Measurements from ENCODE around the gene ATP2C2. TPM values are rescaled to one million over a fixed set of nuclear protein-coding genes. Genes with fewer than 3 reads are reported as not detected.
A peak's percentile ranks its signal among the peaks of the same experiment; 100 is the strongest.

Gene ATP2C2
- total and polyA plus RNA-seq, 5 donors, result not detected

DNA sequence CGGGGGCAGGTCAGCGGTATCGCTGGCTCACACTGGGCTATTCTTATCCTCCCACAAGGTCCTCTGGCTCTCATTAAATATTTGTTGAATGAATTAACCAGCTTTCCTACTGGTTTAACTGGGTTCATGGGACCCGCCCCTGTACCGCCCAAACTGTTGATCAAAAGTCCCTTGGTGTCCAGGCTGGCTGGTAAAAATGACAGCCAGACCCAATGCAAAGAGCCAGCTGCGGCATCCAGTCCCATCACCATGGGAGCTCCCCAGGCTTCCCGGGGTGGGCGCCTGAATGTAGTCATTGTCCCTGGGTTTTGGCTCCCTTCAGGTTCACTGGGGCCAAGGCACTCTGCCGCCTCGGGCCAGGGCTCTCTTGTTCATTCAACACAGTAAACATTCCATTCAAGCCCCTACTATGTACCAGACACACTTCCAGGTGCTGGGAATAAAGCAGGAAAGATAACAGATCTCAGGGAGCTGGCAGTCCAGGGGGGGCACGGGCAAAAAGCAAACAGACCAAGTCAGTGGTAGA is 11.7 kb upstream of the ATP2C2 start:
- no peaks in the 10 kb centered on the region for H3K27me3 ChIP-seq (ENCODE audit: control insufficient read depth, insufficient read depth)
- intact Hi-C loops (cut with DNase I), result no loop called here
- no peak overlapping the region for H3K27ac ChIP-seq (ENCODE audit: low read length)
- WGBS, result 63% methylated on average over 11 of the region's 11 CpGs
- no peak for ATAC-seq
- H3K4me3 ChIP-seq (ENCODE audit: low read length), result no peak overlapping the region
- H3K4me1 ChIP-seq (ENCODE audit: control insufficient read depth, insufficient read depth, low read length), result no peaks in the 10 kb centered on the region
- no peak for DNase-seq
- H3K9me3 ChIP-seq (ENCODE audit: control insufficient read depth, low read length), result no peaks in the 10 kb centered on the region

DNA sequence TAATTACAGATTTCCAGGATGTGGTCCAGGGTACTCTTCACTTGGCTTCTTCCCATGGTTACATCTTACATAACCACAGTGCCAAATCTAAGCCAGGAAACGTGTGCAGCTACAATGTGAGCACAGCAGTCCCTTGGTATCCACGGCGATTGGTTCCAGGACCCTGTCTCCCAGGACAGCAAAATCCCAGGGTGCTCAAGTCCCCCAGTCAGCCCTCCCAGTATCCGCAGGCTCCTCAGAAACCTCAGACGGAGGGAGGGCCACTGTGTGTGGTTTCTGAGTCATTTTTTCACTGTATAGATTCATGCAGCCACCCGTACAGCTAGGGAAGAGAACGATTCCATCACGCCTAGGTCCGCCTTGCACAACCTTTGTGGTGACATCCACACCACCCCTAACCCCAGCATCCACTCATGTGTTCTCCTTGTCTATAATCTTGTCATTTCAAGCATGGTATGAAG is 11.1 kb upstream of the ATP2C2 start:
- DNase-seq (no peak), ATAC-seq (no peak)
- H3K27me3 ChIP-seq (ENCODE audit: control insufficient read depth, insufficient read depth), result no peaks in the 10 kb centered on the region
- no peaks in the 10 kb centered on the region for H3K9me3 ChIP-seq (ENCODE audit: control insufficient read depth, low read length)
- no peak overlapping the region for H3K4me3 ChIP-seq (ENCODE audit: low read length)
- no peaks in the 10 kb centered on the region for H3K4me1 ChIP-seq (ENCODE audit: control insufficient read depth, insufficient read depth, low read length)
- no peak overlapping the region for H3K27ac ChIP-seq (ENCODE audit: low read length)
- intact Hi-C loops (cut with DNase I), result no loop called here
- WGBS, result 53% methylated on average over 9 of the region's 9 CpGs

GRCh38 chr16:84358601-84359295 is 9.6 kb upstream of the ATP2C2 start:
- Histone ChIP-seq H3K4me3 (ENCODE audit: low read length) (no peak overlapping the region), H3K27ac (ENCODE audit: low read length) (no peak overlapping the region), H3K4me1 (ENCODE audit: control insufficient read depth, insufficient read depth, low read length) (no peaks in the 10 kb centered on the region), H3K27me3 (ENCODE audit: control insufficient read depth, insufficient read depth) (no peaks in the 10 kb centered on the region), H3K9me3 (ENCODE audit: control insufficient read depth, low read length) (no peaks in the 10 kb centered on the region)
- DNase-seq (no peak), ATAC-seq (peak in 1 of 2 donors; percentile 36)
- intact Hi-C loops (cut with DNase I), result no loop called here
- 81% methylated on average over 14 of the region's 14 CpGs for WGBS

- H3K27ac ChIP-seq (ENCODE audit: low read length), result no peak overlapping the region
- H3K4me3 ChIP-seq (ENCODE audit: low read length), result no peak overlapping the region
- DNase-seq, result no peak
- no peaks in the 10 kb centered on the region for H3K4me1 ChIP-seq (ENCODE audit: control insufficient read depth, insufficient read depth, low read length)
- intact Hi-C loops (cut with DNase I), result no loop called here
- no peaks in the 10 kb centered on the region for H3K27me3 ChIP-seq (ENCODE audit: control insufficient read depth, insufficient read depth)
- whole genome bisulfite sequencing, result 76% methylated on average over 8 of the region's 8 CpGs
- H3K9me3 ChIP-seq (ENCODE audit: control insufficient read depth, low read length), result no peaks in the 10 kb centered on the region
- ATAC-seq, result no peak
These were observed 9.0 kb upstream of the ATP2C2 start for GRCh38 chr16:84359326-84359725.

GRCh38 chr16:84360170-84360569 is 8.2 kb upstream of the ATP2C2 start:
- H3K27ac ChIP-seq (ENCODE audit: low read length), result no peak overlapping the region
- no peak overlapping the region for H3K4me3 ChIP-seq (ENCODE audit: low read length)
- H3K4me1 ChIP-seq (ENCODE audit: control insufficient read depth, insufficient read depth, low read length), result no peaks in the 10 kb centered on the region
- H3K9me3 ChIP-seq (ENCODE audit: control insufficient read depth, low read length), result no peaks in the 10 kb centered on the region
- H3K27me3 ChIP-seq (ENCODE audit: control insufficient read depth, insufficient read depth), result no peaks in the 10 kb centered on the region
- intact Hi-C loops (cut with DNase I), result no loop called here
- no peak for ATAC-seq
- DNase-seq, result no peak
- 78% methylated on average over 15 of the region's 15 CpGs for WGBS

DNA sequence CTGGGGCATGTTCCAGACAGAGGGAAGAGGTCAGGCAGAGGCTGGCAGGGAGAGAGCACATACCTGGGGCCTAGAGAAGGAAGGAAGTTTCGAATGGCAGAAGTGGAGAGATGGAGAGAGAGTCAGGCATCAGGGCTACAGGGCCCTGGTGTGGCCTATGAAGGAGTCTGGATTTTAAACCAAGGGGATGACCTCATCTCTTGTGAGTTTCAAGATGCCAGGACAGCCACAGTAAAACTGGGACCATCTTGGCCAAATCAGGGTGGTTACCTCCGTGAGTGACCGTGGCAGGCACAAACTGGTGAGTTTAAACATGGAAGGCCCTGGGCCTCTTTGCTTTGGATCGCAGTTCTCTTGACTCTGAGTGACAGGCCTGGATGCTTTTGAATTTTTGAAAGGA is 7.6 kb upstream of the ATP2C2 start:
- Histone ChIP-seq H3K4me1 (ENCODE audit: control insufficient read depth, insufficient read depth, low read length) (no peaks in the 10 kb centered on the region), H3K4me3 (ENCODE audit: low read length) (no peak overlapping the region), H3K9me3 (ENCODE audit: control insufficient read depth, low read length) (no peaks in the 10 kb centered on the region), H3K27me3 (ENCODE audit: control insufficient read depth, insufficient read depth) (no peaks in the 10 kb centered on the region), H3K27ac (ENCODE audit: low read length) (no peak overlapping the region)
- intact Hi-C loops (cut with DNase I), result no loop called here
- WGBS, result 80% methylated on average over 4 of the region's 4 CpGs
- no peak for ATAC-seq
- no peak for DNase-seq

DNA sequence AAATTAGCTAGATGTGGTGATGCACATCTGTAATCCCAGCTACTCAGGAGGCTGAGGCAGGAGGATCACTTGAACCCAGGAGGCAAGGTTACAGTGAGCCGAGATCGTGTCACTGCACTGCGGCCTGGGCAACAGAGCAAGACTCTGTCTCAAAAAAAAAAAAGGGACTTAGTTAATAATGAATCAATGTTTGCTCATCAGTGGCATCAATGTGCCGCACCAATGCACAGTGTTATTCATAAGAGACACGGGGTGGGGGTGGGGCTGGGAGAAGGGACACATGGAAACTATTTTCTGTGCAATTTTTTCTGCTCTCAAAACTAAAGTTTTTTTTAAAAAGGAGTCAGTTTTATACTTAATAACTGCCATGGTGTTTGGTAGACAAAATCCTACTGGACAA is 6.8 kb upstream of the ATP2C2 start:
- ATAC-seq, result no peak
- no peak for DNase-seq
- Histone ChIP-seq H3K4me3 (ENCODE audit: low read length) (no peak overlapping the region), H3K9me3 (ENCODE audit: control insufficient read depth, low read length) (no peaks in the 10 kb centered on the region), H3K4me1 (ENCODE audit: control insufficient read depth, insufficient read depth, low read length) (no peaks in the 10 kb centered on the region), H3K27ac (ENCODE audit: low read length) (no peak overlapping the region), H3K27me3 (ENCODE audit: control insufficient read depth, insufficient read depth) (no peaks in the 10 kb centered on the region)
- intact Hi-C loops (cut with DNase I), result no loop called here
- 90% methylated on average over 5 of the region's 5 CpGs for WGBS

DNA sequence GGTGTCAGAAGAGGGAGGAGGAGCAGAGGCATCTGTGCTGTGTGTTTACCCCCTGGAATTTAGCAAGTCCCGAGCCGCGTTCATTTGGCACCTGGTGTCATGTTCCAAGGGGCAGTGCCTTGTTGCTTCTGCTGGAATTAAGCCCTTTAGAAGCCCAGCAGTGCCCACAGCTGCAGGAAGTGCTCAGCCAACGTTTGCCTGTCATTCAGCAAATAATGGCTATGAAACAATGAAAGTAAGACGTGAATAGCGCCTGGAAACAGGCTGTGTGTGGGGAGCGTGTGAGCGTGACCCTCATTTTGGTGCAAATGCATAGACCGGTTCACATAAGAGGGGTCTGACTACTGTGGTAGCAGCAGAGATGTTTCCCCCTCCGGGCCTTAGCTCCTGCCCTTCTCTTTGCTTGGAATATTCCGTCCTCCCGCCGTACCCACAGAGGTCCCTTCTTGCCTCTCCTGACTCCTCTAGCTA is 5.8 kb upstream of the ATP2C2 start:
- Histone ChIP-seq H3K27ac (ENCODE audit: low read length) (no peak overlapping the region), H3K27me3 (ENCODE audit: control insufficient read depth, insufficient read depth) (no peaks in the 10 kb centered on the region), H3K4me3 (ENCODE audit: low read length) (no peak overlapping the region), H3K4me1 (ENCODE audit: control insufficient read depth, insufficient read depth, low read length) (no peaks in the 10 kb centered on the region), H3K9me3 (ENCODE audit: control insufficient read depth, low read length) (no peaks in the 10 kb centered on the region)
- intact Hi-C loops (cut with DNase I), result no loop called here
- DNase-seq (no peak), ATAC-seq (no peak)
- WGBS, result 61% methylated on average over 13 of the region's 13 CpGs

DNA sequence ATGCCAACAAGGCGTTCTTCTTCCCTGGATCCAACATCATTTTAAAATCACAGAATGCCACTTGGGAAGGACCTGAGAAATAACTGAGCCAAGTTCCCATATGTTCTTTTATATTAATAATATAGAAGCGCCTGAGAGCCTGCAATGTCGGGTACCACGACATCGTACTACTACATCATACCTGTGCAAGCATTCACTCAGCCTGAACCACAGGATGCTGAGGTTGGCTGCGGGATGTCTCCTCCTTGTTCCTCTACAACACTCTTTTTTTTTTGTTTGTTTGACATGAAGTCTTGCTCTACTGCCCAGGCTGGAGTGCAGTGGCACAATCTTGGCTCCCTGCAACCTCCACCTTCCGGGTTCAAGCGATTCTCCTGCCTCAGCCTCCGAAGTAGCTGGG is 2.1 kb upstream of the ATP2C2 start:
- no peaks in the 10 kb centered on the region for H3K9me3 ChIP-seq (ENCODE audit: control insufficient read depth, low read length)
- no peaks in the 10 kb centered on the region for H3K27me3 ChIP-seq (ENCODE audit: control insufficient read depth, insufficient read depth)
- ATAC-seq (no peak), DNase-seq (no peak)
- H3K27ac ChIP-seq (ENCODE audit: low read length), result no peak overlapping the region
- no peak overlapping the region for H3K4me3 ChIP-seq (ENCODE audit: low read length)
- no peaks in the 10 kb centered on the region for H3K4me1 ChIP-seq (ENCODE audit: control insufficient read depth, insufficient read depth, low read length)
- WGBS, result 85% methylated on average over 9 of the region's 9 CpGs
- intact Hi-C loops (cut with DNase I), result no loop called here

DNA sequence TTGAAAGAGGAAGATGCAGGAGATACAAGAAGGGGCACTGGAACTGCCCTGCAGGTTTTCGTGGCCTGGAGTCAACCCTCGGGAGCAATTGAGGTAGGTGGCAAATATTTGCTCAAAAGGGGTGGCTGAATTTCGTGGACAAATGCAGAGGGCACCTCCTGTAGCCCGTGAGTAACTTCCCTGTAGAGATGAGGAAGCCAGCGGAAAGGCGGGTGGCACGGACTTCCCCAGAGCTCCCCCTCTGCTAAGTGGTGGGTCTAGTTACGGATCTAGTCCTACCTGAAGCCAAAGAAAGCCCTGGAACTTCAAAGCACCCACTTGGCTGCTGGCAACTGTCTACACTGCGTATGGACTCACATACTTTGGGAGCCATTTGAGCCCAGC is 1.0 kb upstream of the ATP2C2 start:
- Histone ChIP-seq H3K27me3 (ENCODE audit: control insufficient read depth, insufficient read depth) (no peaks in the 10 kb centered on the region), H3K4me3 (ENCODE audit: low read length) (no peak overlapping the region), H3K4me1 (ENCODE audit: control insufficient read depth, insufficient read depth, low read length) (no peaks in the 10 kb centered on the region), H3K9me3 (ENCODE audit: control insufficient read depth, low read length) (no peaks in the 10 kb centered on the region), H3K27ac (ENCODE audit: low read length) (no peak overlapping the region)
- 53% methylated on average over 9 of the region's 9 CpGs for WGBS
- ATAC-seq (no peak), DNase-seq (no peak)
- intact Hi-C loops (cut with DNase I), result no loop called here

GRCh38 chr16:84367750-84368307 is 509 bp upstream of the ATP2C2 start:
- intact Hi-C loops (cut with DNase I), result no loop called here
- Histone ChIP-seq H3K27ac (ENCODE audit: low read length) (no peak overlapping the region), H3K4me3 (ENCODE audit: low read length) (no peak overlapping the region)

More at GRCh38 chr16:84367750-84368307, 509 bp upstream of the ATP2C2 start:
- 23% methylated on average over 27 of the region's 27 CpGs for WGBS
- ATAC-seq (peak in 1 of 2 donors; percentile 52), DNase-seq (no peak)
- Histone ChIP-seq H3K4me1 (ENCODE audit: control insufficient read depth, insufficient read depth, low read length) (no peaks in the 10 kb centered on the region), H3K9me3 (ENCODE audit: control insufficient read depth, low read length) (no peaks in the 10 kb centered on the region), H3K27me3 (ENCODE audit: control insufficient read depth, insufficient read depth) (no peaks in the 10 kb centered on the region)

Measured in right cardiac atrium (tissue), 5 donors.